GM21619 (cell line): ENCODE data around the gene EEF1E1.
"Not testable (repeated sequence)": the region's sequence is repeated elsewhere in the genome, so short reads cannot be mapped to it uniquely, and the experiment has no call there.

ENCODE experiments used
- ATAC-seq: cut with Tn5 transposase; IDR thresholded peaks from one replicate; pipeline ENCODE4 v1.9.1; 2021; ENCODE audit not compliant: unreplicated experiment

The EEF1E1 gene

GRCh38 chr6:8064638-8065518, 37.5 kb downstream of the EEF1E1 start:
- no peak for ATAC-seq

- peak; percentile 87 for ATAC-seq
These were observed 38.3 kb downstream of the EEF1E1 start, which contains the start of gene BLOC1S5 for GRCh38 chr6:8063761-8064637. Gene BLOC1S5 (minus strand): TSS chr6:8064389. CDS start chr6:8064376, 13 bp downstream.

GRCh38 chr6:8061736-8062135, 40.6 kb downstream of the EEF1E1 start:
- ATAC-seq: no peak

- no peak for ATAC-seq
These were observed 42.0 kb downstream of the EEF1E1 start for GRCh38 chr6:8060346-8060745.

- no peak for ATAC-seq
These were observed 43.2 kb downstream of the EEF1E1 start for GRCh38 chr6:8059129-8059528.

GRCh38 chr6:8057793-8058192, 44.6 kb downstream of the EEF1E1 start:
- ATAC-seq: no peak

GRCh38 chr6:8057263-8057662, 45.1 kb downstream of the EEF1E1 start:
- no peak for ATAC-seq

GRCh38 chr6:8054276-8054675, 48.1 kb downstream of the EEF1E1 start:
- no peak for ATAC-seq

- ATAC-seq: no peak
These were observed 54.6 kb downstream of the EEF1E1 start for GRCh38 chr6:8047541-8048292.

GRCh38 chr6:8045769-8046168, 56.6 kb downstream of the EEF1E1 start:
- not testable (repeated sequence) for ATAC-seq

GRCh38 chr6:8043221-8043620, 59.1 kb downstream of the EEF1E1 start:
- ATAC-seq: no peak

- ATAC-seq: no peak
These were observed 60.3 kb downstream of the EEF1E1 start for GRCh38 chr6:8041913-8042583.

- ATAC-seq: not testable (repeated sequence)
These were observed 68.2 kb downstream of the EEF1E1 start for GRCh38 chr6:8034107-8034506.

GRCh38 chr6:8030920-8031319, 71.4 kb downstream of the EEF1E1 start:
- ATAC-seq: no peak
